GM19043 (cell line): Measurements from ENCODE around the gene FBXO40.

Source experiments
- ATAC-seq: cut with Tn5 transposase; IDR thresholded peaks from one replicate; pipeline ENCODE4 v1.9.1; 2021; ENCODE audit warnings: low read depth; ENCODE audit not compliant: unreplicated experiment

FBXO40 gene

DNA sequence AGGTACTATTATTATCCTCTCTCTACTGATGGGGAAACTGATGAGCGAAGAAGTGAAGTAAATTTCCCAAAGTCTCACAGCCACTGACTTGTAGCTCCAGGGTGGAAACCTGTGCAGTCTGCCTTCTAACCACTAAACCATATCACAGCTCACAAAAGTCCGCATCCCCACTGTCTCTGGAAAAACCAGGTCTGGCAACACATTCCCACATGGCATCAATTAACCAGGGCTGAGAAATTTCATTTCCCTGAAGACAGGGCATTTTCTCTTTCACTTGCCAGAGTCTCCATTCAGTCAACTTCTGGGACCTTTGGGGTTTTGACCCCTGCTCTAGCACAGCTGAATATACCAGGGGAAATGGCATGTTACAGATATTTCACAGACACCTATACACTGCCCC is 26.5 kb downstream of the FBXO40 start:
- ATAC-seq, result no peak

DNA sequence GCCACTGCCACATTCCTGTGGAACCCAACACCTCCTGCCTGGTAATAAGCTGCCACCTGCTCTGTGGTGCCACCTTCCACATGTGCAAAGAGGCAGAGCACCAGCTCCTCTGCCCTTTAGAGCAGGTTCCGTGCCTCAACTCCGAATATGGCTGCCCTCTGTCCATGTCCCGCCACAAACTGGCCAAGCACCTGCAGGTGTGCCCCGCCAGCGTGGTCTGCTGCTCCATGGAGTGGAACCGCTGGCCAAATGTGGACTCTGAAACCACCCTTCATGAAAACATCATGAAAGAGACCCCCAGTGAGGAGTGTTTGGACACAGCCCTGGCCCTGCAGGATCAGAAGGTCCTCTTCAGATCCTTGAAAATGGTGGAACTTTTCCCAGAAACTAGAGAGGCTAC is 28.3 kb downstream of the FBXO40 start:
- no peak for ATAC-seq

DNA sequence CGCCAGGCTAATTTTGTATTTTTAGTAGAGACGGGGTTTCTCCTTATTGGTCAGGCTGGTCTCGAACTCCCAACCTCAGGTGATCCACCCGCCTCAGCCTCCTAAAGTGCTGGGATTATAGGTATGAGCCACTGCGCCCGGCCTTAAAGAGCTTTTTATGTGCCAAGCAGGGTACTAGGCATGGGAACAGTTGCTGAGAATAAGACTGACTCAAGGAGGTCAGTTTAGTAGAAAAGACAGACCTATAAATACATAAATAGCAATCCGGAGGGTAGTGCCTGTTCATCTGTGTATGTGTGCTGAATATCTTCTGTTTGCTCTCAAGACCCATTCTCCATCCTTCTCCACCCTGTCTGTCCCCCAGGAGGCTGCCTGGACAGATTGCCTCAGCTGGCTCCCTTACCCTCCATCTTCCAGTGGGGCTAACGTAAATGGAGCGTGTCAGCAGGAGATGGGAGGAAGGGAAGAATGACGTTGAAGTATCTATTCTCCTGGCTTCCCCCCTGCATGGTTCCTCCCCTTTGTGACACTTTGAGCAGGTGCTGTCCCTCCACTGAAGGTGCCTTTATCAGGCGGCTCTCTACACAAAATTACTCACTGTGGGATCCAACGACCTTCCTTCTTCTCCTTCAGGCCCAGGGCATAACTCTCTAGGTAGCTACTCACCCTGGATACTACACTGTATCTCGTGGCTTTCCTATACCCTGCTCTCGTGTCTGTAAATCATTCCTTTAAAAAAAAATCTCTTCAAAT is 31.1 kb downstream of the FBXO40 start:
- no peak for ATAC-seq

DNA sequence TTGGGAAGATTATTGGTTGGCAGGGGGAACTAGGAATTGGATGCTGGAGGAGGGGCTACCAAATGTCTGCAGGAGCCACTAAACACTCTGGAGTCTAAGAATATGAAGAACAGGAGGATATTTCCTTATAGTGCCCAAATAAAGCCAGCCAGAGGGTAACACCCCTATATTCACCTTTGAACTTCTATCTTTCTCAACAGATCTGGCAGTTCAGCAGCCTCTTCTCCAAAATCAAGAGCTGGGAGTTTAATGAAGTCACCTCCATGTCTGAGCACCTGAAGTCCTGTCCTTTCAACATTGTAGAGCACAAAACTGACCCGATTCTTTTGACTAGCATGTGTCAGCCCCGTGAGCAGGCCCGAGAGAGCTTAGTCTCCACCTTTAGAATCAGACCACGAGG is 33.3 kb downstream of the FBXO40 start:
- no peak for ATAC-seq

DNA sequence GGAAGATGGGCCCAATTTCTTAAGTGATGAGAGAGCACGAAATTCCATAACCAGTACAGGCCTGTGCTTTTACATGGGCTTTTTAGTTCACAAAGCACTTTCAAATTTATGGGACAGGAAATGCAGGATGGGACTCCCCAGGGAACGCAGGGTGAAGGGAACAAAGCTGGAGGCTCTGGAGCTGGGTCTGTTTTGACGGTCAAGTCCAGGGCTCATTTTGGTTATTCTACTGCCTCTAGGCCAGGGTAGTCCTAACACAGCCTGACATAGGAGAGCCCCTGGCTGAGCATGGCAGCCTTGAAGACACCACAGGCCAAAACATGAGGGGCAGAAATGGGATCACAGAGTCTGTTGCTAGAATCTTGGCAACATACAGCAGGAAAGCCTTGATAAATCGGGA is 34.0 kb downstream of the FBXO40 start:
- ATAC-seq, result no peak

DNA sequence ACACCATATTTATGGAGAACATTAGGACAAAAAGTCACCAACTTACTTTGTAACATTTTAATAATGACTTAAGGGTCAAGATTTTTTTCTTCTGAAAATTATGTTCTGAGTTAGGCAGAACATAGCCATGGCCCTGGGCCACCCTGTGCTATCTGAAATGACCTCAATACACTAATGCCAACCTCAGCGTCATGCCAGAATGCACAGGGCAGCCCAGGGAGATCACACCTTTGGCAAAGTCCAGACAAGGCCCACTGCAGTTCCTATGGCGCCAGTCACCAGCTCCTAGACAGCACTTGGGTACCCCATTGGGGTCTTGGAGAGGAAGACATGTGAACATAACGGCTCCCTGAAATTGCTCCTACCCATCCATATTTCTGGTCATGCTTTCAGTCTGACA is 34.4 kb downstream of the FBXO40 start:
- no peak for ATAC-seq

DNA sequence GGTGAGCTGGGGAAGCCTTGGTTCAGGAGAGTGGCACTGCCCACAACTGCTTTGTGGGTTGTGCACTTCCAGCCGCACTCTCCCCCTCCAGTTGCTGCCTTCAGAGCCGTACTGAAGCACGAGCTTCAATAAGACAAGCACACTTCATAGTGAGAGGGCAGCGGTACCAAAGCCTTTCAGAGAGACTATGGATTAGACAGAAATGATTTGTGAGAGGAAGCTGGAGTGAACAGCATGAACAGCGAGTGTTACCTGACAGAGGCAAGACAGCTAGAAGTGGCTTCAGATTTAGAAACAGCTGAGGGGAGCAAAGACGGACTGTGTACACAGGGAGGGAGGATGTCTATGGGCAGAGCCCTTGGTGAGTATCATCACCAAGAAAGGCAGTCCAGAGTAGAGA is 36.4 kb downstream of the FBXO40 start:
- no peak for ATAC-seq

DNA sequence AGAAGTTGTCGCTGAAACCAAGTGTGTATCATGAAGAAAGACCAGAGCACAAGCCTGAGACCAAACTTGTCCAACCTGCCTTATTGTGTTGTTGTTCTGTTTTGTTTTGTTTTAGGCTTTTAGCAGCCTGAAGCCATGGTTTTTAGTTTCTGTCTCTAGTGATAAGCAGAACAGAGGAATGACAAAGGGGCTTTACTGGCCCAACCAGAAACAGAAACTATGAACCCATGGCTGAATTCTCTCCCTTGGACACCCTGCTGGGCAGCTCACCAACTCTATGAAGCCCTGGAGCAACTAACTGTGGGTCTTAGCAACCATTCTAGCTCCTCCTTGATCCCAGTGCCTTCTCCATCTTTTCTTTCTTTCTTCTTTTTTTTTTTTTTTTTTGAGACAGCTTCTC is 37.2 kb downstream of the FBXO40 start:
- ATAC-seq, result no peak

DNA sequence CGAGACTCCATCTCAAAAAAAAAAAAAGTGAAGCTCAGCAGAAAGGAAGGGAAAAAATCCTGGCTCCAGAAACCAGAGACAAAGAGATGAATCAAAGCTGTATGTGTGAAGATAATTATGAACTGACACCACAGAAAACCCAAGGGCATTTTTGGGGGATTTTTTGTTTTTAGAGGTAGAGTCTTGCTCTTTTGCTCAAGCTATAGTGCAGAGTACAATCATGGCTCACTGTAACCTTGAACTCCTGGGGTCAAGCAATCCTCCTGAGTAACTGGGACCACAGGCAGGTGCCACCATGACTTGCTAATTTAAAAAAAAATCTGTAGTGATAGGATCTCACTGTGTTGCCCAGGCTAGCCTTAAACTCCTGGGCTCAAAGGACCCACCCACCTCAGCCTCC is 44.7 kb downstream of the FBXO40 start:
- ATAC-seq, result no peak

DNA sequence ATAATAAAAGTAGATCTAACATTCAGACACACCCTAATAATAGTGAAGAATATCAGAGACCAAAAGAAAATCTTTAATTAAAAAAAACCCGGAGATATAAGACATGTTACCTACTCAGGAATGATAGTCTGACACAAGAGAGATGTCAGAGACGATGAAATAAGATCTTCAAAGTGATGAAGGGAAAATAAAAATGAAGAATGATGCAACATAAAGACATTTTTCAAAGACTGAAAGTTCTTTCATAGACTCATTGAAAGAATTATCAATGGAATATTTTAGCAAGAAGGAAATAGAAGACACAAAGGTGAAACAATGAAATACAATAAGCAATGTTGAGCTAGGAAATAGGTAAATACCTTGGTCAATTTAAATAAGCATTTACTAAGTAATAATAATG is 47.9 kb downstream of the FBXO40 start:
- ATAC-seq, result no peak

DNA sequence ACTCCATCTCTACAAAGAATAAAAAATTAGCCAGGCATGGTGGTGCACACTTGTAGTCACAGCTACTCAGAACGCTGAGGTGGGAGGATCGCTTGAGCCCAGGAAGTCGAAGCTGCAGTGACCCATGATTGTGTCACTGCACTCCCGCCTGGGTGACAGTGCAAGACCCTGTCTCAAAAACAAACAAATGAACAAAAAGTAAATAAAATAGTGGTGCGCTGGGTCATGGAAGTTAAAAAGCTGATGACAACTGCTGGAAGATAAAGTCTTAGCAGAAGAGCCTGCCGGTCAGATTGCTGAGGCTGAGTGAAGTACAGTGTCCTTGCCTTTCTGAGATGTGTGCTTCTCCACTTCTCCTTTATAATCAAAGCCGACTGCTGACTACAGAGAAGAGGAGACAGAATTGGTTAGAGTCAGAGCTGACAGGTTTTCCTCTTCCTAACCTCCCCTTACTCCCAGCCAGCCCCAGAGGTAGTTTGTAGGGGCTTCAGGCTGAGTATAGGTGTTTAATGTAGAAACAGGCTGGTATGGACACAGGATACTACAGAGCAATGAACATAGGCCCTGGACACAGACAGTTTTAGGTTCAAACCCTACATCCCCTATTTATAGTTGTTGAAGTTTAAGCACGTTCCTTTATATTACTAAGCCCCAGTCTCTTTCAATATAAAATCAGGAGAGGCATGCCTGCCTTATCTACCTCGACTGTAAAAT is 49.6 kb downstream of the FBXO40 start:
- ATAC-seq, result no peak

DNA sequence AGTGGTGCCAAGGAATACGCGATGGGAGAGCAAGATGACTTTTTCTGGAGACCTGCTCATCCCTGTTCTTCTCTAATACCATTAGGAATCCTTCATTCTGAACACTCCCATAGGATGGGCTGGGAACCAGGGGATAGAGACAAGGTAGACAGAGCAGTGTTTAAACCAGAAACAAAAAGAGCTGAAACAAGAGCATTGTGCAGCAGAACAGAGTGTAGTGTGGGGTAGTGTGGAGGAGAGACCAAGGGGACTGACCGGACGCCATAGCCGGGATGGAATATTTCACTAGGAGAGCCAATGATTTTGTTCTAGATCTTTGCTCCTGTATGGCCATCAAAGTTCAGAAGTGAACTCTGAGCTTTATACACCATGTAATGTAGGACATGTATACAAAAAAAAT is 51.9 kb downstream of the FBXO40 start:
- ATAC-seq, result no peak

DNA sequence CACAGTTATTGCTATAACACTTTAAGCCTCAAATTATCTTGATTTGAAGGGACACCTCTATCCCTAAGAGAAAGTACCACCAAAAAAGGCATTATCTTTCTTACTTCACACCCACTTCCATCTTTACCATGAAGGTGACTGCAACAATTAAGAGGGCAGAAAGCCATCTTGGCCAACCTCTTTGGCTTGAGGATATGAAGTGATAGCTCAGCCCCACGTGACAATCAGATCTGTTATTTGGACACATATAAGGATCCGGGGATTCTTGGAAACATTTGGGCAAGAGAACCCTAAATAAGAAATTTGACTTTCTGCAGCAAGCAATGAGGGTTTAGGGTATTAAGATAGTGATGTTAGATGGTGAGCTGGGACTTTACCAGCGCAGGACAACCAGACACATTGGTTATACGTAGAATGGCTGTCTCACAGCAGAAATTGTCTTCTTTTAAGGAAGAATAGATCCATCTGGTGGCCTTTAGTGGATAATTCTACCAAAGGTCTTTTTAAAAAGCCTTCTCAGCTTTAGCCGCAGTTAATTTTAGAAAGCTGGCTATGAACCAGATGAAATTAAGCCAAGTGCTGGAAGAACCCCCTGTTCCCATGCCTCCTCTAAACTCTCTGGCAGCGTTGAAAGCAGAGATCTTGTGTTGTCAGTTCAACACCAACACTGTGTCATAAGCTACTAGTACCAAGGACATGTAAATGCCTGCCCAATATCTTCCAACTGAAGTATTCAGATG is 55.2 kb downstream of the FBXO40 start:
- no peak for ATAC-seq

DNA sequence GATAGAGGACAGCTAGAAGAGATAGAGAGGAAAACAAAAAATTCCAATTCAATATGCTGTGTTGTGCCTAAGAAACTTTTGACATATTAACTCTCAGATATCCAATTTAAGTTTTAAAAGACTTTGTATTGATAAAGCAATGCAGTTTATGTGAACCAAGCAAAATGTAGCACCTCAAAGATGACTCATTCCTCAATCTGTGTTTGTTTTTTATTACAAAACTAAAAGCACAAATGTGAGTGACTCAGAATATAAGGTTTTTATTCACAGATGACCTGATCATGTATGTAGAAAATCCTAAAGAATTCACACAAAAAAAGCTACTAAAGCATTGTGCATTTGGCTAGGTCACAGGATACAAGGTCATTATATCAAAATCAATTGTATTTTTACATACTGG is 56.5 kb downstream of the FBXO40 start:
- no peak for ATAC-seq

DNA sequence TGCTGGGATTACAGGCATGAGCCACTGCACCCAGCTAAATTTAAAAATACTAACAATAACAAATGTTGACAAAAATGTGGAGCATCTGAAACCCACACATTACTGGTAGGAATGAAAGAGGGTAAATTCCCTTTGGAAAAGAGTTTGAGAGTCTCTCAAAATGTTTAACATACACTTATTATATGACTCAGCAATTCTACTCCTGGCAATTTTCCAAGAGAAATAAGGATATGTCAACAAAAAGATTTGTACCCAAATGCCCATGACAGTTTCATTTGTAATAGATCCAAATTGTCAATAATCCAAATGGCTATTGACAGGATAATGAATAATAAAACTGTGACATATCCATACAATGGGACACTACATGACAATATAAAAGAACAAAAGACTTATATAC is 58.5 kb downstream of the FBXO40 start:
- no peak for ATAC-seq

DNA sequence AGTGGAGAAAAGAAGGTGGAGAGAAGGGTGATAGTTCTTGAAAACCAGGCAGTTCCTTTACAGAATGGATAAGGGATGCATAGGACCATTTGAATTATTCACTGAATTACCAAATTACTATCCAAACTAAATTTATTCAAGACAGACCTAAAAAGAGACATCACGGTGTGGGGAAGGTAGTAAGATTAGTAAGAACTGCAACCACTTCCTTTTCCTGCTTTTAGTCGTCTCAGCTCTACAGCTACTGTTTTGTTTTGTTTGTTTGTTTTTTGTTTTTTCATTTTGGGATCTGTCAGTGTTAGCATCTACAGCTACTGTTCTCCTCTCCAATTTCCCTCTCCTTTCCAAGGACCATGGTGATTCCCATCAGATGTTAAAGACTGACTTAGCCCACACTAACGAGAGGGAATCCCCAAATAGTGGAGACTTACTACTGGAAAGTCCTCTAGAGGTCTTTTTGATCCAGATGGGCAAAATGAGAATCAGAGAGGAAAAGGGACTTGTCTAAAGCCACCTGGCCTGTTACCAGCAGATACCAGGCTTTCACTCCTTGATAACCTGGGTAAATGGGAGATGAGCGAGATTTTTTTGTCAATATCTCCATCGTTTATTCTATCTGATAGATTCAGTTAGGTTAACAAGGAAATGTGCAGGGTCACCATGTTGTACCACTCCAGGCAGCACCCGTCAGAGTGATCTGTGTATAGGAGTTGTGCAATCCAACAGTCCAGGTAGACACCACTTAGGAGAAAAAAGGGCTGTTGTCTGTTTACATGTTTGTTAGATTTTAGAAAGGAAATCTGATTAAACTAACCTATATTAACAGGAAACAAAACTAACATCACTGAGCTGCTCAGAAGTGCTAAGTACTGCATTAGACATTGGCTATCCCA is 61.6 kb downstream of the FBXO40 start:
- peak; percentile 58 for ATAC-seq

DNA sequence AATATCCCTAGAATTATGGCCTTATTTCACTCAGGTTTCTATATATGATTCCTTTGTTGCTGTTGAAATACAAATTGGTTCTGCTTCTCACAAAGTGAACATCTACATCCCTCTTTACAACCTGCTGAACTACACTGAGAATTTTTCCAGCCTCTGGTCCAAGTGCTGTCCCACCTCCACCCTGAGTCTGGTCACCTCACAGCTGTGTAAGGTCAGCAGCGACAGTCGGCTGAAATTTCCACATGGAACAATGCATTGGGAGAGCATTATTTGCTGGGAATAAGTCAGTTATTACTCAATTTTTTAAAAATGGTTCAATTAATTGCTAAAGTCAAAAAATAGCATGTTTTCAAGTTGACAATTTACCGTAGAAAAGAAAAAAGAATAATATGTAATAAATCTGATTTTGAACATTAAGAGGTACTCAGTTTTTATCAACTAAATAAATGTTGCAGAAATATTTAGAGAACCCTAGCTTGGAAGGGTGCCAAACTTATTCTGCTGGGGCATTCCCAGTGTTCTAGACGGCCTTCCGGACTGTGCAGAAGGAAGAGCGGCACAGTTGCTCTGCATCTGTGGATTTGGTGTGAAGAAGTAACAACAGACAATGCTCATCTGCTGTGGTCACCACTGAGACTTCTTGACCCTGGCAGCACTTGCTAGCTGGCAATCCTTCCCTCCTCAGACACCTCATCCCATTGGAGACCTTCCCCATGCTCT is 65.7 kb downstream of the FBXO40 start:
- ATAC-seq, result no peak

DNA sequence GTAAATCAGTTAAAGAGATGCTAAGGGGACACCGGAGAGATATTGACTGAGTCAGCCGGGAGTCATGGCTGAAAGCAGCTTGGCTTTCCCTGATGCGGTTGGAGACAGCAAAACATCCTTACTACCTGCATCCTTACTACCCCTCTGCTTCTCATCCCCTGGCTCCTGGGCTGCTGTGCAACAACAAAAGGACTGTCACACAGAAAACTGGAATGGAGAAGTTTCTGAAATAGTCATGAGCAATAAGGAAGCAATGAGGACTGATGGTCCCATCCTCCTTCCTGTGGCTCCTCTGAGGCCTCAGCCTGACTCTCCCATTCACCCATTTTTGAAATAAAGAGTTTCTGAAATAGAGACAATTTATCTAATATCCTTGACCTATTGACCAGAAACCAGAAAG is 66.4 kb downstream of the FBXO40 start:
- ATAC-seq, result no peak

DNA sequence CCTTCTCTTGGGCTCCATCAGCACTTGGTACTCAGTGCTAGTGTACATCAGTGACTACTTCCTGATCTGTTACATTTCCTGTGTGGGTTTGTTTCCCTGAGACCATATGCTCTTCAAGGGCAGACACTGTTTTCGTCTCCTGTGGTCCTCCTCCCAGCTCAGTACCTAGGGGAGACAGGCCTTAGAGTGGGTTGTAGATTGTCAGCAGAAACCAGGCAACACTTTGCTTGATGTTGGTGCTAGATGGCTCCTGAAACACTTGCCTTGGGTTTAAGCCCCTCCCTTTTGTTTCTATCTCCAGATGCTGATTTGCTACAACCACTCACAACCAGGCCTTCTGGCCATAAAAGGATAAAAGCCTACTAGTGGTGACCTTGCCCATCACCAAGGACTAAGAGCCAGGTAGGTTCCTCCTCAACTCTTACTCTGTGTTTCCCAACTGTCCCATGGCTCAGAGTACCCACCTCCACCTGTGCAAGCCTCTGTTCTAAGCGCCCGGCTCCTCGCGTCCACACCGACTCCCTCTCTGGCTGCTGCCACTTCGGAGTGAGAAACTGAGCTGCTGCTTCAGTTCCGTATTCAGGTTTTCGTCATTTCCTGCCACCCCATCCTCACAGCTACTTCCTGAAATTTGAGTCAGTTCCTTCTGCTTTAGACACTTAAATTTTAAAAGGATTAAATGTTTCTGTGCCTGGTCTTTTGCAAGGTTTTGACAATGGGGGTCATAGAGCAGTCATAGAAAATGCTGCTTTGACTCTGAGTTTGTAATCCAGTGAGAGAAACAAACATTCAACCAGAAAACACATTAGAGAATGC is 67.4 kb downstream of the FBXO40 start, which contains the start of gene HCLS1:
HCLS1 (minus strand) TSS at position 548 of the 816 bp plus-strand sequence. CDS start 2,556 bp downstream, outside the sequence.
- peak; percentile 78 for ATAC-seq
